ENCODE results near the gene NFIB. TPM values are rescaled to one million over a fixed set of nuclear protein-coding genes. Genes with fewer than 3 reads are reported as not detected.

Gene NFIB
- polyA plus RNA-seq, 1 experiment = 0.47 TPM

GRCh38 chr9:14354201-14354600 is 40.3 kb upstream of the NFIB start:
- POLR2A ChIA-PET = no interaction called here
- peaks cover 28% of the 10 kb centered on the region for H3K27me3 ChIP-seq (ENCODE audit: control insufficient read depth, insufficient read depth, low read length)
- H3K36me3 ChIP-seq (ENCODE audit: control insufficient read depth, insufficient read depth, low read length) = no peaks in the 10 kb centered on the region
- no peak for TF ChIP-seq CTCF (IDR thresholded peaks at IDR 0.05; ENCODE audit: insufficient read depth, low read depth, low read length)
- CTCF ChIA-PET = interaction anchor here (0.6 to 3.2 kb wide), 35 partner anchors 8 to 1322 kb away, joined by 3 to 58 read pairs (median 4); no protein-coding TSS in a partner anchor
- H3K4me3 ChIP-seq (ENCODE audit: low read depth, low read length) = no peak overlapping the region
- DNase-seq (ENCODE audit: low read depth) = no peak

GRCh38 chr9:14353222-14354056 is 39.5 kb upstream of the NFIB start:
- POLR2A ChIA-PET = no interaction called here
- no peak for DNase-seq (ENCODE audit: low read depth)
- CTCF ChIA-PET = interaction anchor here (0.5 to 3.2 kb wide), 50 partner anchors 9 to 1321 kb away, joined by 3 to 58 read pairs (median 4); no protein-coding TSS in a partner anchor
- TF ChIP-seq CTCF (IDR thresholded peaks at IDR 0.05; ENCODE audit: insufficient read depth, low read depth, low read length) = peak; percentile 94
- Histone ChIP-seq H3K36me3 (ENCODE audit: control insufficient read depth, insufficient read depth, low read length) (no peaks in the 10 kb centered on the region), H3K27me3 (ENCODE audit: control insufficient read depth, insufficient read depth, low read length) (peaks cover 33% of the 10 kb centered on the region), H3K4me3 (ENCODE audit: low read depth, low read length) (no peak overlapping the region)

- Histone ChIP-seq H3K36me3 (ENCODE audit: control insufficient read depth, insufficient read depth, low read length) (no peaks in the 10 kb centered on the region), H3K27me3 (ENCODE audit: control insufficient read depth, insufficient read depth, low read length) (peaks cover 42% of the 10 kb centered on the region), H3K4me3 (ENCODE audit: low read depth, low read length) (no peak overlapping the region)
- TF ChIP-seq CTCF (IDR thresholded peaks at IDR 0.05; ENCODE audit: insufficient read depth, low read depth, low read length) = no peak
- ChIA-PET CTCF (interaction anchor here (0.9 to 3.2 kb wide), 14 partner anchors 10 to 1318 kb away, joined by 3 to 58 read pairs (median 6); no protein-coding TSS in a partner anchor), POLR2A (no interaction called here)
- DNase-seq (ENCODE audit: low read depth) = no peak
Measured at GRCh38 chr9:14352503-14352902, 38.6 kb upstream of the NFIB start.

- ChIA-PET POLR2A (no interaction called here), CTCF (interaction anchor here (0.6 to 2.0 kb wide), 7 partner anchors 31 to 1317 kb away, joined by 3 to 7 read pairs (median 4); no protein-coding TSS in a partner anchor)
- Histone ChIP-seq H3K36me3 (ENCODE audit: control insufficient read depth, insufficient read depth, low read length) (no peaks in the 10 kb centered on the region), H3K27me3 (ENCODE audit: control insufficient read depth, insufficient read depth, low read length) (peaks cover 51% of the 10 kb centered on the region), H3K4me3 (ENCODE audit: low read depth, low read length) (no peak overlapping the region)
- TF ChIP-seq CTCF (IDR thresholded peaks at IDR 0.05; ENCODE audit: insufficient read depth, low read depth, low read length) = no peak
- DNase-seq (ENCODE audit: low read depth) = no peak
Measured at GRCh38 chr9:14351221-14351836, 37.4 kb upstream of the NFIB start.

GRCh38 chr9:14350754-14351153 is 36.8 kb upstream of the NFIB start:
- Histone ChIP-seq H3K4me3 (ENCODE audit: low read depth, low read length) (no peak overlapping the region), H3K36me3 (ENCODE audit: control insufficient read depth, insufficient read depth, low read length) (no peaks in the 10 kb centered on the region), H3K27me3 (ENCODE audit: control insufficient read depth, insufficient read depth, low read length) (peaks cover 56% of the 10 kb centered on the region)
- TF ChIP-seq CTCF (IDR thresholded peaks at IDR 0.05; ENCODE audit: insufficient read depth, low read depth, low read length) = no peak
- no peak for DNase-seq (ENCODE audit: low read depth)
- ChIA-PET POLR2A (no interaction called here), CTCF (interaction anchor here (0.6 to 2.0 kb wide), 6 partner anchors 30 to 1317 kb away, joined by 3 to 7 read pairs (median 4); no protein-coding TSS in a partner anchor)

Measured in BJ (cell line).